ENCODE results near the gene SAMD13.

The SAMD13 gene

GRCh38 chr1:84385347-84385746, 83.8 kb downstream of the SAMD13 start:
- H2BK15ac ChIP-seq (ENCODE audit: low read length): no peak overlapping the region
- no peak overlapping the region for H2AFZ ChIP-seq (ENCODE audit: low read length)
- H3K23ac ChIP-seq (ENCODE audit: low read depth, low read length, poor library complexity): no peak overlapping the region
- no peak overlapping the region for H4K8ac ChIP-seq (ENCODE audit: low read depth, low read length)
- no peak overlapping the region for H2BK12ac ChIP-seq (ENCODE audit: low read length)
- no peak overlapping the region for H3K14ac ChIP-seq (ENCODE audit: low read length)
- WGBS, 2 donors (ENCODE audit: extremely low coverage in 2 of 2, insufficient read length in 2 of 2, insufficient replicate concordance in 1 of 2): no CpG with 5 or more reads among the region's 1 CpG
- no peaks in the 10 kb centered on the region for H3K4me1 ChIP-seq (ENCODE audit: control insufficient read depth in 2 of 2, insufficient read depth in 1 of 2, low read depth in 1 of 2, low read length in 2 of 2)
- H3K18ac ChIP-seq (ENCODE audit: low read length): no peak overlapping the region
- H3K27ac ChIP-seq (replicated peaks; ENCODE audit: low read length): no peak overlapping the region
- no peak overlapping the region for H4K91ac ChIP-seq (ENCODE audit: low read depth, low read length, poor library complexity)
- H2AK5ac ChIP-seq (ENCODE audit: low read depth, low read length): no peak overlapping the region
- no peaks in the 10 kb centered on the region for H3K36me3 ChIP-seq (replicated peaks in 1 of 2; ENCODE audit: control insufficient read depth in 2 of 2, insufficient read depth in 2 of 2, low read length in 2 of 2)
- no peak for DNase-seq (ENCODE audit: low spot score)
- no peak overlapping the region for H3K9ac ChIP-seq (ENCODE audit: low read depth, low read length, poor library complexity)
- no peaks in the 10 kb centered on the region for H3K27me3 ChIP-seq (ENCODE audit: control insufficient read depth in 3 of 3, insufficient read depth in 3 of 3, low read depth in 1 of 3, low read length in 3 of 3)
- H3K9me3 ChIP-seq (replicated peaks in 1 of 2; ENCODE audit: control insufficient read depth in 2 of 2, insufficient read depth in 1 of 2, low read depth in 1 of 2, low read length in 2 of 2): no peaks in the 10 kb centered on the region
- H3K79me1 ChIP-seq (ENCODE audit: low read depth, low read length): no peaks in the 10 kb centered on the region
- H3K4me3 ChIP-seq (ENCODE audit: low read length in 2 of 2): no peak overlapping the region
- no peak overlapping the region for H2BK120ac ChIP-seq (ENCODE audit: low read depth, low read length)
- H2BK5ac ChIP-seq (ENCODE audit: low read length): no peak overlapping the region
- H3K4ac ChIP-seq (ENCODE audit: low read length): no peak overlapping the region
- no peak overlapping the region for H3K4me2 ChIP-seq (ENCODE audit: insufficient read depth, low read length, poor library complexity, severe bottlenecking)

DNA sequence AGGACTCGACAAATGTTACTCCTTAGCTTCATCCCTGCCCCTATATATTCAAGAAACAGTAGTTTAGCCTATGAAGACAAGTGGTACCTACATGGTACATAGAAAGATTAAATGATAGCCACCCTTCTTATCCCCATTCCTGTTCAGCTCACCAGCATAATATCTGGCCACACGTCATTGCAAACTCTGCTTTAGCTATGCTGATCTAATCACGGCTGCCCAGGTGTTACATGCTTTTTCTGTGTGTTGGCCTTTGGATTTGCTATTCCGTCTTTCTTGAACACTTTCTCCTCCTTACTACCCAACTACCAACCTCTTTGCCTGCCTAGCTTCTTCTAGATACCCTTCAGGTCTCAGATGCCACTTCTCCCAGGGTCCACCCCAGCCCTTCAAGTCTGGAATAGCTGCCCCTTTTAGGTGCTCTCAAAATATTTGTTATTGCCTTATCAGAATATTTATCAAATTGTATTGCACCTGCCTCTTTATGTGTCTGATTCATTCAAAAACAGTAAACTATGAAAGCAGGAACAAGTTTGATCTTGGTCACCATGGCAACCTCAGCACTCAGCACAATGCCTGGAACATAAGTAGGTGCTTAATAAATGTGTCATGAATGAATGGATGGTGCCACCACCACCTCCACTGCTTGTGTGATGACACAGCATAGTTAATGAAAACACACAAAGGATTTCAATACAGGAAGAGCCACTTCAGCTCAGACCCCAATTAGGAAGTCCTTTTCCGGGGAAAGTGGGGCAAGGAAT, 85.4 kb downstream of the SAMD13 start:
- H2AFZ ChIP-seq (ENCODE audit: low read length): no peak overlapping the region

DNA sequence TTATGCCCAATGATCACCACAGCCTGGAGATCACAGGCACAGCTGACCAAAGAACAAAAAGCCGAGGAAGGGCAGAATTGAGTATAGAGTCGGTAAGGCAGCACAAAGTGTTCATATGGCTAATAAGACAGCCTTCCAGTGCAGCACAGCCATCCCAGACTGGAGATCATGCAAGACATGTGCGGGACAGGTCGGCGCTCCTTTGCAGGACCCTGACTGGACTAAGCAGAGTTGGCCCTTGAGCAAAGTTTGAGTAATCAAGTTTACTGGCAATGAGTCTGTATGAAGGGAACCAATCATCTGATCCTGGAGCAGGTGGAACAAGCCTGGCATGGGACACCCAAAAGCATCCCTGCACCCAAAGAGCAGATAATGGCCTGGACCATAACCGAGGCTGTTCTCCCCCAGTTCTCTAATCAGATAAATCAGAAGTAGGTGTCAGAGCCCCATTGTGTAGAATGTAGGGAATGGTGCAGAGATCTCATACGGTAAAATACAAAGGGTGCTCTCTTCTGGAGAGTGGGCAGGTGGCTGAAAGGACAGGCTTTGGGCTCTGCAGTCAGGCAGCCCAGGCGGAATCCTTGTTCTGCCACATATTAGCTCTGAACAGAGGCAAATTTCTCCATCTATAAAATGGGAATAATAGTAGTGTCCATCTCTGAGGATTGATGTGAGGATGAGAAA, 86.1 kb downstream of the SAMD13 start:
- no peaks in the 10 kb centered on the region for H3K4me1 ChIP-seq (ENCODE audit: control insufficient read depth in 2 of 2, insufficient read depth in 1 of 2, low read depth in 1 of 2, low read length in 2 of 2)
- no peak overlapping the region for H4K8ac ChIP-seq (ENCODE audit: low read depth, low read length)
- H3K79me1 ChIP-seq (ENCODE audit: low read depth, low read length): no peaks in the 10 kb centered on the region
- no peak overlapping the region for H2BK5ac ChIP-seq (ENCODE audit: low read length)
- no peak for DNase-seq (ENCODE audit: low spot score)
- H3K9ac ChIP-seq (ENCODE audit: low read depth, low read length, poor library complexity): no peak overlapping the region
- no peak overlapping the region for H2AK5ac ChIP-seq (ENCODE audit: low read depth, low read length)
- H3K27ac ChIP-seq (replicated peaks; ENCODE audit: low read length): no peak overlapping the region
- H2BK15ac ChIP-seq (ENCODE audit: low read length): no peak overlapping the region
- no CpG with 5 or more reads among the region's 8 CpGs for WGBS, 2 donors (ENCODE audit: extremely low coverage in 2 of 2, insufficient read length in 2 of 2, insufficient replicate concordance in 1 of 2)
- no peak overlapping the region for H3K4ac ChIP-seq (ENCODE audit: low read length)
- no peak overlapping the region for H2BK12ac ChIP-seq (ENCODE audit: low read length)
- no peak overlapping the region for H2AFZ ChIP-seq (ENCODE audit: low read length)
- H3K14ac ChIP-seq (ENCODE audit: low read length): no peak overlapping the region
- H2BK120ac ChIP-seq (ENCODE audit: low read depth, low read length): no peak overlapping the region
- no peak overlapping the region for H3K18ac ChIP-seq (ENCODE audit: low read length)
- H3K23ac ChIP-seq (ENCODE audit: low read depth, low read length, poor library complexity): no peak overlapping the region
- no peaks in the 10 kb centered on the region for H3K27me3 ChIP-seq (ENCODE audit: control insufficient read depth in 3 of 3, insufficient read depth in 3 of 3, low read depth in 1 of 3, low read length in 3 of 3)
- no peaks in the 10 kb centered on the region for H3K9me3 ChIP-seq (replicated peaks in 1 of 2; ENCODE audit: control insufficient read depth in 2 of 2, insufficient read depth in 1 of 2, low read depth in 1 of 2, low read length in 2 of 2)
- no peak overlapping the region for H3K4me2 ChIP-seq (ENCODE audit: insufficient read depth, low read length, poor library complexity, severe bottlenecking)
- H3K4me3 ChIP-seq (ENCODE audit: low read length in 2 of 2): no peak overlapping the region
- no peaks in the 10 kb centered on the region for H3K36me3 ChIP-seq (replicated peaks in 1 of 2; ENCODE audit: control insufficient read depth in 2 of 2, insufficient read depth in 2 of 2, low read length in 2 of 2)
- H4K91ac ChIP-seq (ENCODE audit: low read depth, low read length, poor library complexity): no peak overlapping the region

More for the DNA sequence above, 85.4 kb downstream of the SAMD13 start:
- Histone ChIP-seq H3K14ac (ENCODE audit: low read length) (no peak overlapping the region), H3K4ac (ENCODE audit: low read length) (no peak overlapping the region), H3K23ac (ENCODE audit: low read depth, low read length, poor library complexity) (no peak overlapping the region), H3K9ac (ENCODE audit: low read depth, low read length, poor library complexity) (no peak overlapping the region), H2BK12ac (ENCODE audit: low read length) (no peak overlapping the region), H2BK15ac (ENCODE audit: low read length) (no peak overlapping the region), H2BK5ac (ENCODE audit: low read length) (no peak overlapping the region), H3K27ac (replicated peaks; ENCODE audit: low read length) (no peak overlapping the region), H3K36me3 (replicated peaks in 1 of 2; ENCODE audit: control insufficient read depth in 2 of 2, insufficient read depth in 2 of 2, low read length in 2 of 2) (no peaks in the 10 kb centered on the region), H4K91ac (ENCODE audit: low read depth, low read length, poor library complexity) (no peak overlapping the region), H2BK120ac (ENCODE audit: low read depth, low read length) (no peak overlapping the region), H3K79me1 (ENCODE audit: low read depth, low read length) (no peaks in the 10 kb centered on the region), H3K4me2 (ENCODE audit: insufficient read depth, low read length, poor library complexity, severe bottlenecking) (no peak overlapping the region), H3K4me1 (ENCODE audit: control insufficient read depth in 2 of 2, insufficient read depth in 1 of 2, low read depth in 1 of 2, low read length in 2 of 2) (no peaks in the 10 kb centered on the region), H3K9me3 (replicated peaks in 1 of 2; ENCODE audit: control insufficient read depth in 2 of 2, insufficient read depth in 1 of 2, low read depth in 1 of 2, low read length in 2 of 2) (no peaks in the 10 kb centered on the region), H3K27me3 (ENCODE audit: control insufficient read depth in 3 of 3, insufficient read depth in 3 of 3, low read depth in 1 of 3, low read length in 3 of 3) (no peaks in the 10 kb centered on the region), H4K8ac (ENCODE audit: low read depth, low read length) (no peak overlapping the region), H2AK5ac (ENCODE audit: low read depth, low read length) (no peak overlapping the region), H3K18ac (ENCODE audit: low read length) (no peak overlapping the region), H3K4me3 (ENCODE audit: low read length in 2 of 2) (no peak overlapping the region)
- DNase-seq (ENCODE audit: low spot score): no peak
- WGBS, 2 donors (ENCODE audit: extremely low coverage in 2 of 2, insufficient read length in 2 of 2, insufficient replicate concordance in 1 of 2): no CpG with 5 or more reads among the region's 5 CpGs

DNA sequence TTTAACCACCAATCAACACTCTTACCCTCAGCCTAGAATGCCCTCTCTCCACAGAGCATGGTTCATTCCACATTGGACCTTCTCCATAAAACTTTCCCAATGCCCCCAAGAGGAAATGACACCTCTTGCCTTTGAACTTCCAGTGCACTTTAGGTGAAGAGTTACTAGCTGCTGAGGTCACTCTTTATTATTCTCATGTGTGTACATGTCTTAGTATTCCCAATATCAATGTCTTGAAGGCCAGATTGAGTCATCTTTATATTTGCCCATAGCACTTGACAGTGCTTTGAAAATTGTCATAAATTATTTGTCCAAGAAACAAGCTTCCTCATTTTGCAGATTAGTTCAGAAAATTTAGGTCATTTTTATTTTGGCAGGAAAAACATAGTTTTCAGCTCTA, 88.7 kb downstream of the SAMD13 start:
- Histone ChIP-seq H3K4me3 (ENCODE audit: low read length in 2 of 2) (no peak overlapping the region), H4K8ac (ENCODE audit: low read depth, low read length) (no peak overlapping the region), H2BK12ac (ENCODE audit: low read length) (no peak overlapping the region), H2BK15ac (ENCODE audit: low read length) (no peak overlapping the region), H3K27ac (replicated peaks; ENCODE audit: low read length) (no peak overlapping the region), H2BK5ac (ENCODE audit: low read length) (no peak overlapping the region), H3K18ac (ENCODE audit: low read length) (no peak overlapping the region), H3K79me1 (ENCODE audit: low read depth, low read length) (no peaks in the 10 kb centered on the region), H3K27me3 (ENCODE audit: control insufficient read depth in 3 of 3, insufficient read depth in 3 of 3, low read depth in 1 of 3, low read length in 3 of 3) (no peaks in the 10 kb centered on the region), H3K4me1 (ENCODE audit: control insufficient read depth in 2 of 2, insufficient read depth in 1 of 2, low read depth in 1 of 2, low read length in 2 of 2) (no peaks in the 10 kb centered on the region), H4K91ac (ENCODE audit: low read depth, low read length, poor library complexity) (no peak overlapping the region), H3K9ac (ENCODE audit: low read depth, low read length, poor library complexity) (no peak overlapping the region), H3K36me3 (replicated peaks in 1 of 2; ENCODE audit: control insufficient read depth in 2 of 2, insufficient read depth in 2 of 2, low read length in 2 of 2) (no peaks in the 10 kb centered on the region), H3K23ac (ENCODE audit: low read depth, low read length, poor library complexity) (no peak overlapping the region), H2BK120ac (ENCODE audit: low read depth, low read length) (no peak overlapping the region), H2AK5ac (ENCODE audit: low read depth, low read length) (no peak overlapping the region), H3K4ac (ENCODE audit: low read length) (no peak overlapping the region), H2AFZ (ENCODE audit: low read length) (no peak overlapping the region), H3K9me3 (replicated peaks in 1 of 2; ENCODE audit: control insufficient read depth in 2 of 2, insufficient read depth in 1 of 2, low read depth in 1 of 2, low read length in 2 of 2) (no peaks in the 10 kb centered on the region), H3K4me2 (ENCODE audit: insufficient read depth, low read length, poor library complexity, severe bottlenecking) (no peak overlapping the region), H3K14ac (ENCODE audit: low read length) (no peak overlapping the region)
- DNase-seq (ENCODE audit: low spot score): no peak

Data from neuronal stem cell (in vitro differentiated cells).